HepG2 (cell line): ENCODE results near the gene HDDC3. TPM values are rescaled to one million over a fixed set of nuclear protein-coding genes. Genes with fewer than 3 reads are reported as not detected.

Experiments used
- HDAC2 ChIP-seq: sonication (generic); formaldehyde crosslinking; IDR thresholded peaks from 2 replicates; pipeline ENCODE4 v1.4.0; 2020; ENCODE audit warnings: missing genetic modification reagents
- HDAC6 ChIP-seq: fragments of 200-600 bp; sonication (generic); IDR thresholded peaks from 2 replicates; pipeline ENCODE4 v1.7.0; 2017; ENCODE audit warnings: mild to moderate bottlenecking, antibody characterized with exemption, low read length, low read depth
- HMG20B ChIP-seq: conservative IDR thresholded peaks from 2 replicates; pipeline ENCODE4 v1.6.1; 2016; ENCODE audit warnings: missing genetic modification reagents, missing compliant biosample characterization
- HNRNPK ChIP-seq: fragments of 200-400 bp; formaldehyde crosslinking; IDR thresholded peaks from 2 replicates; pipeline ENCODE4 v1.6.1; 2018; ENCODE audit warnings: low read length, low read depth, moderate library complexity, mild to moderate bottlenecking; ENCODE audit not compliant: poor library complexity, severe bottlenecking
- NONO ChIP-seq, 2 experiments: fragments of 450-650 bp in 1 of 2; sonication (generic) in 1 of 2; formaldehyde crosslinking in 1 of 2; IDR thresholded peaks in 1 of 2; conservative IDR thresholded peaks in 1 of 2; 2 replicates each; pipeline versions ENCODE4 v1.6.1 to v1.8.0; 2017 to 2022; ENCODE audit warnings: mild to moderate bottlenecking in 1 of 2, missing genetic modification reagents in 1 of 2, moderate library complexity in 1 of 2
- PHF8 ChIP-seq: sonication (generic); formaldehyde crosslinking; IDR thresholded peaks from 2 replicates; pipeline ENCODE4 v1.5.0; 2020; ENCODE audit warnings: missing genetic modification reagents
- SNAPC2 ChIP-seq: sonication (generic); formaldehyde crosslinking; IDR thresholded peaks from 2 replicates; pipeline ENCODE4 v1.8.1; 2022; ENCODE audit warnings: mild to moderate bottlenecking, missing genetic modification reagents
- ZFY ChIP-seq: sonication (generic); formaldehyde crosslinking; IDR thresholded peaks from 2 replicates; pipeline ENCODE4 v1.4.0; 2020; ENCODE audit warnings: missing genetic modification reagents
- ZNF383 ChIP-seq: sonication (generic); formaldehyde crosslinking; IDR thresholded peaks from 2 replicates; pipeline ENCODE4 v1.4.0; 2020; ENCODE audit warnings: missing genetic modification reagents, mild to moderate bottlenecking, borderline replicate concordance
- ZNF530 ChIP-seq: sonication (generic); formaldehyde crosslinking; IDR thresholded peaks from 2 replicates; pipeline ENCODE4 v1.5.0; 2020; ENCODE audit warnings: low read depth, mild to moderate bottlenecking, missing genetic modification reagents
- polyA plus RNA-seq, 8 experiments: library from polyadenylated mRNA; depleted of rRNA in 3 of 8; stranded (reverse) in 7 of 8; unstranded in 1 of 8; fragments of >200 nt; fragmentation: Illumina TruSeq in 4 of 8; extraction: Trizol in 4 of 8; gene quantifications; 2 replicates each; pipeline versions ENCODE4 v1.2.1 to v1.2.3, GENCODE V29; 2011 to 2016; ENCODE audit warnings: low read depth in 4 of 8, missing spikeins in 1 of 8, mixed read lengths in 1 of 8; ENCODE audit not compliant: insufficient read depth in 1 of 8
- total RNA-seq, 5 experiments: library from RNA; depleted of rRNA; stranded (reverse); fragments of >200 nt; fragmentation: Illumina TruSeq; extraction: Trizol; gene quantifications; 2 replicates each; pipeline ENCODE4 v1.2.3, GENCODE V29; 2016; ENCODE audit warnings: low read depth in 1 of 5
- TF ChIP-seq, protein P1 (sequence below): sonication (generic); formaldehyde crosslinking; IDR thresholded peaks from 2 replicates; pipeline ENCODE4 v1.5.1; 2020; ENCODE audit warnings: mild to moderate bottlenecking, missing genetic modification reagents, borderline replicate concordance
- TF ChIP-seq, protein P2 (sequence below): sonication (generic); formaldehyde crosslinking; IDR thresholded peaks from 2 replicates; pipeline ENCODE4 v1.4.0; 2020; ENCODE audit warnings: missing genetic modification reagents
- TF ChIP-seq, protein P3 (sequence below): sonication (generic); formaldehyde crosslinking; IDR thresholded peaks from 2 replicates; pipeline ENCODE4 v1.8.0; 2022; ENCODE audit warnings: low read depth, missing genetic modification reagents
- TF ChIP-seq, protein P4 (sequence below): sonication (generic); formaldehyde crosslinking; IDR thresholded peaks from 2 replicates; pipeline ENCODE4 v1.4.0; 2020; ENCODE audit warnings: mild to moderate bottlenecking, missing genetic modification reagents
- TF ChIP-seq, protein P5 (sequence below): sonication (generic); formaldehyde crosslinking; IDR thresholded peaks from 2 replicates; pipeline ENCODE4 v1.8.1; 2023; ENCODE audit warnings: mild to moderate bottlenecking, inconsistent platforms, moderate library complexity, missing genetic modification reagents, borderline replicate concordance

HDDC3 gene
- total and polyA plus RNA-seq, 2 of the 13 experiments (the other 11 are each of a cell fraction or from before 2014, with no cell fraction given) = 18.7 to 28.3 TPM

DNA sequence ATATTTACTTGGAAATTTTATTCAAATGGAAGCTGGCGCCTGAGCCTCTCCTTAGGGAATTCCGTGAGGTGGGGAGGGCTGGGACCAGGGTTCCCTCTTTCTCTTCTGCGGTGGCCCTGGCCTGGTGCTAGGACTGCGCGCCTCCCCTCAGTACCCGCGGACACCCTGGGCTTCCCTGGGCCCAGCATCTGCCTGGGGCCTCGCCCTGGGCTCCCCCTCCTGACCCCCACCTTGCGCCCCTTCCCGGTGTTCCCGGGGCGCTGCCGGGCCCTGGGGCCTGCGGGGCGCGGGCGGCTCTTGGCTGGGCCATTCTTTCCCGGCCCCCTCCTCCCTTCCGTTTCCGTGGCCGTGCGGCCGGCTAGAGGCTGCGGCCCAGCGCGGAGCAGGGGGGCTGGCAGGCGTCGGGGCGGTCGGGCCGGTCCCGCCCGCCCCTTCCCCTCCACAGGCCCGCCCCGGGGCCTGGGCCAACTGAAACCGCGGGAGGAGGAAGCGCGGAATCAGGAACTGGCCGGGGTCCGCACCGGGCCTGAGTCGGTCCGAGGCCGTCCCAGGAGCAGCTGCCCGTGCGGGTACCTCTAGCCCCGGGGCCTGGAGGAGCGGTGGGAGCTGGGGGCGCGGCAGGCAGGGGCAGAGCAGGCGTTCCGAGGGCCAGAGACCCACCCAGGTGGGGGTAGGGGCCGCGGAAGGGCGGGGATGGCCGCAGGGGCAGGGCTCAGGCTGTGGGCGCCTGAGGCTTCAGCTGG lies 48.2 kb downstream of the HDDC3 start, which contains the start of gene FES (continued):
- TF ChIP-seq, protein P1, sequence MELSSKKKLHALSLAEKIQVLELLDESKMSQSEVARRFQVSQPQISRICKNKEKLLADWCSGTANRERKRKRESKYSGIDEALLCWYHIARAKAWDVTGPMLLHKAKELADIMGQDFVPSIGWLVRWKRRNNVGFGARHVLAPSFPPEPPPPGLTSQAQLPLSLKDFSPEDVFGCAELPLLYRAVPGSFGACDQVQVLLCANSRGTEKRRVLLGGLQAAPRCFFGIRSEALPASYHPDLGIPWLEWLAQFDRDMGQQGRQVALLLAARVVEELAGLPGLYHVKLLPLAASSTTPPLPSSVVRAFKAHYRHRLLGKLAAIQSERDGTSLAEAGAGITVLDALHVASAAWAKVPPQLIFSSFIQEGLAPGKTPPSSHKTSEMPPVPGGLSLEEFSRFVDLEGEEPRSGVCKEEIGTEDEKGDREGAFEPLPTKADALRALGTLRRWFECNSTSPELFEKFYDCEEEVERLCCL (CRISPR knock-in tag) = no peak
- no peak for TF ChIP-seq SNAPC2 (CRISPR knock-in tag)
- TF ChIP-seq, protein P2, sequence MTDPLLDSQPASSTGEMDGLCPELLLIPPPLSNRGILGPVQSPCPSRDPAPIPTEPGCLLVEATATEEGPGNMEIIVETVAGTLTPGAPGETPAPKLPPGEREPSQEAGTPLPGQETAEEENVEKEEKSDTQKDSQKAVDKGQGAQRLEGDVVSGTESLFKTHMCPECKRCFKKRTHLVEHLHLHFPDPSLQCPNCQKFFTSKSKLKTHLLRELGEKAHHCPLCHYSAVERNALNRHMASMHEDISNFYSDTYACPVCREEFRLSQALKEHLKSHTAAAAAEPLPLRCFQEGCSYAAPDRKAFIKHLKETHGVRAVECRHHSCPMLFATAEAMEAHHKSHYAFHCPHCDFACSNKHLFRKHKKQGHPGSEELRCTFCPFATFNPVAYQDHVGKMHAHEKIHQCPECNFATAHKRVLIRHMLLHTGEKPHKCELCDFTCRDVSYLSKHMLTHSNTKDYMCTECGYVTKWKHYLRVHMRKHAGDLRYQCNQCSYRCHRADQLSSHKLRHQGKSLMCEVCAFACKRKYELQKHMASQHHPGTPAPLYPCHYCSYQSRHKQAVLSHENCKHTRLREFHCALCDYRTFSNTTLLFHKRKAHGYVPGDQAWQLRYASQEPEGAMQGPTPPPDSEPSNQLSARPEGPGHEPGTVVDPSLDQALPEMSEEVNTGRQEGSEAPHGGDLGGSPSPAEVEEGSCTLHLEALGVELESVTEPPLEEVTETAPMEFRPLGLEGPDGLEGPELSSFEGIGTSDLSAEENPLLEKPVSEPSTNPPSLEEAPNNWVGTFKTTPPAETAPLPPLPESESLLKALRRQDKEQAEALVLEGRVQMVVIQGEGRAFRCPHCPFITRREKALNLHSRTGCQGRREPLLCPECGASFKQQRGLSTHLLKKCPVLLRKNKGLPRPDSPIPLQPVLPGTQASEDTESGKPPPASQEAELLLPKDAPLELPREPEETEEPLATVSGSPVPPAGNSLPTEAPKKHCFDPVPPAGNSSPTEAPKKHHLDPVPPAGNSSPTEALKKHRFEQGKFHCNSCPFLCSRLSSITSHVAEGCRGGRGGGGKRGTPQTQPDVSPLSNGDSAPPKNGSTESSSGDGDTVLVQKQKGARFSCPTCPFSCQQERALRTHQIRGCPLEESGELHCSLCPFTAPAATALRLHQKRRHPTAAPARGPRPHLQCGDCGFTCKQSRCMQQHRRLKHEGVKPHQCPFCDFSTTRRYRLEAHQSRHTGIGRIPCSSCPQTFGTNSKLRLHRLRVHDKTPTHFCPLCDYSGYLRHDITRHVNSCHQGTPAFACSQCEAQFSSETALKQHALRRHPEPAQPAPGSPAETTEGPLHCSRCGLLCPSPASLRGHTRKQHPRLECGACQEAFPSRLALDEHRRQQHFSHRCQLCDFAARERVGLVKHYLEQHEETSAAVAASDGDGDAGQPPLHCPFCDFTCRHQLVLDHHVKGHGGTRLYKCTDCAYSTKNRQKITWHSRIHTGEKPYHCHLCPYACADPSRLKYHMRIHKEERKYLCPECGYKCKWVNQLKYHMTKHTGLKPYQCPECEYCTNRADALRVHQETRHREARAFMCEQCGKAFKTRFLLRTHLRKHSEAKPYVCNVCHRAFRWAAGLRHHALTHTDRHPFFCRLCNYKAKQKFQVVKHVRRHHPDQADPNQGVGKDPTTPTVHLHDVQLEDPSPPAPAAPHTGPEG = peak; percentile 40; the same call in 1 of the 2 replicates
- TF ChIP-seq, protein P3, sequence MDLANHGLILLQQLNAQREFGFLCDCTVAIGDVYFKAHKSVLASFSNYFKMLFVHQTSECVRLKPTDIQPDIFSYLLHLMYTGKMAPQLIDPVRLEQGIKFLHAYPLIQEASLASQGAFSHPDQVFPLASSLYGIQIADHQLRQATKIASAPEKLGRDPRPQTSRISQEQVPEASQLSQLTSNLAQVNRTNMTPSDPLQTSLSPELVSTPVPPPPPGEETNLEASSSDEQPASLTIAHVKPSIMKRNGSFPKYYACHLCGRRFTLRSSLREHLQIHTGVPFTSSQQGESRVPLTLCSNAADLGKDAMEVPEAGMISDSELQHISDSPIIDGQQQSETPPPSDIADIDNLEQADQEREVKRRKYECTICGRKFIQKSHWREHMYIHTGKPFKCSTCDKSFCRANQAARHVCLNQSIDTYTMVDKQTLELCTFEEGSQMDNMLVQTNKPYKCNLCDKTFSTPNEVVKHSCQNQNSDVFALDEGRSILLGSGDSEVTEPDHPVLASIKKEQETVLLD = no peak
- TF ChIP-seq HDAC6 = no peak
- TF ChIP-seq HMG20B = no peak
- TF ChIP-seq, protein P4, sequence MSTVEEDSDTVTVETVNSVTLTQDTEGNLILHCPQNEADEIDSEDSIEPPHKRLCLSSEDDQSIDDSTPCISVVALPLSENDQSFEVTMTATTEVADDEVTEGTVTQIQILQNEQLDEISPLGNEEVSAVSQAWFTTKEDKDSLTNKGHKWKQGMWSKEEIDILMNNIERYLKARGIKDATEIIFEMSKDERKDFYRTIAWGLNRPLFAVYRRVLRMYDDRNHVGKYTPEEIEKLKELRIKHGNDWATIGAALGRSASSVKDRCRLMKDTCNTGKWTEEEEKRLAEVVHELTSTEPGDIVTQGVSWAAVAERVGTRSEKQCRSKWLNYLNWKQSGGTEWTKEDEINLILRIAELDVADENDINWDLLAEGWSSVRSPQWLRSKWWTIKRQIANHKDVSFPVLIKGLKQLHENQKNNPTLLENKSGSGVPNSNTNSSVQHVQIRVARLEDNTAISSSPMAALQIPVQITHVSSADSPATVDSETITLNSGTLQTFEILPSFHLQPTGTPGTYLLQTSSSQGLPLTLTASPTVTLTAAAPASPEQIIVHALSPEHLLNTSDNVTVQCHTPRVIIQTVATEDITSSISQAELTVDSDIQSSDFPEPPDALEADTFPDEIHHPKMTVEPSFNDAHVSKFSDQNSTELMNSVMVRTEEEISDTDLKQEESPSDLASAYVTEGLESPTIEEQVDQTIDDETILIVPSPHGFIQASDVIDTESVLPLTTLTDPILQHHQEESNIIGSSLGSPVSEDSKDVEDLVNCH (CRISPR knock-in tag) = no peak
- 0 out of 2 replicates have a peak, but pooled peaks have one; percentile 10 for TF ChIP-seq ZNF383 (CRISPR knock-in tag)
- TF ChIP-seq NONO (IDR thresholded peaks at IDR 0.05) = no peak
- TF ChIP-seq NONO (CRISPR knock-in tag; conservative IDR thresholded peaks at IDR 0.05) = peak; percentile 39; the same call in 1 of the 2 replicates
- TF ChIP-seq ZNF530 (CRISPR knock-in tag) = no peak
- TF ChIP-seq HDAC2 (CRISPR knock-in tag) = no peak
- peak; percentile 58 for TF ChIP-seq HNRNPK
- peak; percentile 66 for TF ChIP-seq ZFY (CRISPR knock-in tag)
- TF ChIP-seq, protein P5, sequence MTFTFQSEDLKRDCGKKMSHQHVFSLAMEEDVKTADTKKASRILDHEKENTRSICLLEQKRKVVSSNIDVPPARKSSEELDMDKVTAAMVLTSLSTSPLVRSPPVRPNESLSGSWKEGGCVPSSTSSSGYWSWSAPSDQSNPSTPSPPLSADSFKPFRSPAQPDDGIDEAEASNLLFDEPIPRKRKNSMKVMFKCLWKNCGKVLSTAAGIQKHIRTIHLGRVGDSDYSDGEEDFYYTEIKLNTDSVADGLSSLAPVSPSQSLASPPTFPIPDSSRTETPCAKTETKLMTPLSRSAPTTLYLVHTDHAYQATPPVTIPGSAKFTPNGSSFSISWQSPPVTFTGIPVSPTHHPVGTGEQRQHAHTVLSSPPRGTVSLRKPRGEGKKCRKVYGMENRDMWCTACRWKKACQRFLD (CRISPR knock-in tag) = 0 out of 2 replicates have a peak, but pooled peaks have one; percentile 0
- peak; percentile 62 for TF ChIP-seq PHF8 (CRISPR knock-in tag)
